ENCODE measurements around the gene PBX1.
"Not testable (repeated sequence)": the region's sequence is repeated elsewhere in the genome, so short reads cannot be mapped to it uniquely, and the experiment has no call there.

The PBX1 gene

DNA sequence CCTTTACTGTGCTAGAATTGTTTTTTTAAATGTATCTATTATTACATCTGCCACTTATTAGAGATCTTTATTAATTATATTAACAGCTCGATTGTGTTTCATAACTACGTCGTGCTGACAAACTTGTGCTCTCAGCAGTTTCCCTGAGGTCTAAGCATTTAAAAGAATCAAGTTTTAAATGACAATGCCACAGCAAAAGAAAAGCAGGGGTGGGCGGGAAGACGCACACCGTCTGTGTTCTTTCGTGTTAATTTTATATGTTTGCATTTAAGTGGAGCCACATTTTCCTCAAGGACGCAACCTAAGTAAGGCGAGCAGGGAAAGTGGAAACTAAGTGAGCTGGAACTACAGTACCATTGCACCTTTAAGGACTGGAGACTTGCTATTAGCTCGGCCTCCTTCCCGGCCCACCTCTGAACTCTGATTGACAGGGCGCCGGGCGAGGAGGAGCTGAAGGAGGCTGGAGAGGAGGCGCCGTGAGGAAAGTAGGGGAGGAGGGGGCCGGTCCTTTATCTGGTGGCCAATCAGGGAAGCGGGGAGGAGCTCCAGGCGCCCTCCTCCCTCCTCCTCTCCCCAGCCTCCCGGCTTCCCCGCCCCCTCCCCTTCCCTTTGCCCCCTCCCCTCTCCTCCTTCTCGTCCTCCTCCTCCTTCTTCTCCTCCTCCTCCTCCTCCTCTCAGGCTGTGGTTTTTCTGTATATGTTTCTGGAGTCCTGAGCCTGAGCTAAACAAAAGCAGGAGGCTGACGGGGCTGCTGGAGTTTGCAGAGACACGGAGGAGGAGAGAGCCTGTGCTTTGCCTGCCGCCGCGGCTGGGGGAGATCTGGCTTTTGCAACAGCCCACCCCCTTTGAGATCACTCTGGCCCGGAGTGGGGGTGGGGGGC lies at the start of gene PBX1:
TSS of gene PBX1 (plus strand) at position 724 of the 881 bp plus-strand sequence.
- peak; percentile 71 for DNase-seq

DNA sequence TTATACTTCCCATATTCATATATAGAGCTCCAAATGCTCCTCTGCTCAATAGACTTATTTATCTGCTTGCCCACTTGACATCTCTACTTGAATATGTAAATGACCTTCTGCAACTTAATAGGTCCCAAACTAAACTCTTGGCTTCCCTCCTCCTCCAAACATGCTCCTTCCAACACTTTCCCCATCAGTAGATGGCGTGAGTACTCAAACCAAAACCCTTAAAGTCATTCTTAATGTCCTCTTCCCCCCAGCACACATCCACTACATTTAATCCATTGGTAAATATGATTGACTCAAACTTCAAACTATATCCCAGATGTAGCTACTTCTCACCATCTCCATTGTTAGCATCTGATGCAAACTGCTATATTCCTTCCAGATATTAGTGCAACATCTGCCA lies 48.5 kb upstream of the PBX1 start:
- DNase-seq = no peak

DNA sequence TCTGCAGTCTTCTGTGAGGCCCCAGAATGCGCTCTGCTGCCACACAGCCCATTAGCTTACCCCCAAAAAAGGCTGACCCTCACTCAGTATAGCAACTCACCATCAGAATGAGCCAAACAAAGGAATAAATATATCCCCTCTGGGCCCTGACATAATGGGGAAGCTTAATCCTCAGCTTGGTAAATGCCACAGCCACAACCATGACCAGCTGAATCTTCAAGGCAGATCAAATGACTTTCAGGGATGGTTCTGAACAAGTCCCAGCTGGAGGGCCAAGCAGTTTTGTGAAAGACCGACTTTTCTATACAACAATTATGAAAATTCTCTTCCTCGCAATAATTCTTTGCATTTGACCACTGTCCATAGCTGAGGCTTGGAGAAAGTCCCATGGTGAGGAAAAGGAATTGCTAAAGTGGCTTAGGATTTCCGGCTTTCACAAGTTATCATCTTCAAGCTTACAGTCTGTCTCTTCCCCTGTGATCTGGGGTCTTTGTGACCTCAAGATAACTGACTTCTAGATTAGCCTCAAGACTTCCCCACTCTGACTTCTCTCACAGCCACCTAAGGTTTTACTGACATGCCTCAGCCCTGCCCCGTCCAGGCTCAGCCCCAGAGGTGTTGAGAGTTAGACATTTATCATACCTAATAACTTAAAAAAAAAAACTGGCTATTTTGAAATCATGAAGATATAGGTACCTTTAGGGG lies 47.8 kb upstream of the PBX1 start:
- DNase-seq = no peak

DNA sequence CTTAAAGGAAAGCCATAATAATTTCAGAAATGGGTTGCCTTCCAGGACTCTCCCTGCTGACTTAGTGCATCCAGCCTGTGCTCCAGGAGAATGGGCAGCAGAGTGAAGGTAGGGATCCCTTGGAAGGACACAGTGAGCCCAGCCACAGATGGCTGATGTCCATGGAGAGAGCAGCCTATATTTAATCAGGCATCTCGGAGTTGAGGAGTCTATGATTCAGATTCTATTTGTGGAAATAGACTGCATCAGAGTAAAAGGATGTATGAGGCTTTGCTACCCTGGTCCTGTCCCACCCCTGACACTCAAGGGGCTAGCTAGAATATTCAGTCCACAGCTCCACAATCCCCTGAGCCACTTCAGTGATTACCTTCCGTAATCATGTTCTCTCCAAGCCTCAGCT lies 43.8 kb upstream of the PBX1 start:
- DNase-seq = no peak

DNA sequence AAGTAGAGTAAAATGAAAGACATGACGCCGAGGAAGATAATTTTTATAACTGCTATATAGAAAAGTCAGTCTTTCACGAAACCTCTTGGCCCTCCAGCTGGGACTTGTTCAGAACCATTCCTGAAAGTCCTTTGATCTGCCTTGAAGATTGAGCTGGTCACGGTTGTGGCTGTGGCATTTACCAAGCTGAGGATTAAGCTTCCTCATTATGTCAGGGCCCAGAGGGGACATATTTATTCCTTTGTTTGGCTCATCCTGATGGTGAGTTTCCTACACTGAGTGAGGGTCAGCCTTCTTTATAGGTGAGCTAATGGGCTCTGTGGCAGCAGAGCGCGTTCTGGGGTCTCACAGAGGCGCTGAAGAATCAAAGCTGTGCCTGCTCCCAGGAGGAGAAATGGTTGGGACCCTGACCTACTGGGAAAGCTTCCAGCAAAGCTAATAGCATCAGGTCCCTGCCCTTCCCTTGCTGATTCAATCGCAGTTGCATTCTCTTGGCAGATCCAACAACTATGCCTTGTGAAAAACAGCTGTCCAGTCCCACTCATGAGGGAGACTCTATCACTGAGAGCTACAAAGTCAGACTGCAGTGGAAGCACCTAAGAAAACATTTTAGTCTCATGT lies 43.2 kb upstream of the PBX1 start:
- no peak for DNase-seq

DNA sequence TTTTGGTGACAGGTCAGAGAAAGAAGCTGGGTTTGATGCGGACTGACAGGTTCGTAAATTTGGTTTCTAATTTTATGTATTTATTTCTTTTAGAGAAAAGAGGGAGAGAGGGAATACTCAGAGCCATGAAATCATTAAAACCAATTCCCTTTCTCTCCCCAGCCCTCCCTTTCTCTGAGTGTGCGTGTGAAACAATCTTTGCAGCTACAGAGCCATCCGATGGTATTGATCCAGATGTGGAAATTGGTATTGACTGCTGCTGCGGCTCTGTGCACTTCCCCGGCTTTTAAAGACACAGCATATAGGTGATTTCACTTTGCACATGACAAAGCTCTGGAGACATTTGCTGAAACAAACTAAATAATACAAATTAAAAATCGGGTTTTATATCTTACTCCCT lies 42.4 kb upstream of the PBX1 start:
- DNase-seq = no peak

DNA sequence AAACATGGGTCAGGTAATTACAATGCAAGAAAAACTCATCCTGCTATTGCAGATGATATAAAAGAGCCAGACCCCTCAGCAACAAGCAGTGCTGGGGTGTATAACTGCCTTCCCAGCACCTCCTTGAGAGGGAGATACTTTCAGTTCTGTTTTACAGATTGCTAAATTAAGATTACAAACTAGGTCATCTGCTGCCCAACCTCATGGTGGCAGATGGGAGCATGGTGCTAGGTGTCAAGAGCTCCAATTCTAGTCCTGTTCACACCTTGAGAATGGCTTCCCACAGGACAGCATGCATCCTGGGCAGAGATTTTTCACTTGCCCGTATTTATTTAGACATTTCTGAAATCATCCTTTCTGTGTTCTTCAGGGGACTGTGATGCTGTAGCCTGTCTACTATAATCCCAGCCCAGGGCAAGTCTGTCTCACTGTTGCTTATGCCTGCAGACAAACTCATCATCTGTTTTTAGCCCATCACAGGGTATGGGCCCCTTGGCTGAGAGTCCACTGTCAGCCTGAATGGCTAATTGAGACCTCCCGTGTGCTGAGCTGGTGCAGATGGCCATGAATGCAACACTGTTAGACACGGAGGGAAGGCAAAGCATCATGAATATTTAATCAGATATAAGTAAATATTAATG lies 40.2 kb upstream of the PBX1 start:
- no peak for DNase-seq

DNA sequence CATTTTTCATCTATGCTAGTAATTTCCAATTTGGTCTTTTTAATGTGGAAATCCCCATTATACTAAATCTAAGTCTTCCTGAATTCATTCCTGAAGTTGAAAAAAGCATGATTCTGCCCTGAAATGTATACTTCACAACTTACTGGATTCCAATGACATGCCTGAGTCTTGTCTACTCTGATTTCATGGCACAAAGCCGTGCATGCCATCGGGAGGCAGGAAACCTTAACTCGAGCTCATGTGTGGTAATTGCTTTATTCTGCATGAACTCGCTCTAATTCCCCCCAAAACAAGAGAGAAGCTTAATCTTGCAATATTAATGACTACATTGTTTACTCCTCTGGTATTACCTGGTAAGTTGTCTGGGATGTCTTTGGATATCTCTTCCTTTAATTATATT lies 39.6 kb upstream of the PBX1 start:
- DNase-seq = no peak

DNA sequence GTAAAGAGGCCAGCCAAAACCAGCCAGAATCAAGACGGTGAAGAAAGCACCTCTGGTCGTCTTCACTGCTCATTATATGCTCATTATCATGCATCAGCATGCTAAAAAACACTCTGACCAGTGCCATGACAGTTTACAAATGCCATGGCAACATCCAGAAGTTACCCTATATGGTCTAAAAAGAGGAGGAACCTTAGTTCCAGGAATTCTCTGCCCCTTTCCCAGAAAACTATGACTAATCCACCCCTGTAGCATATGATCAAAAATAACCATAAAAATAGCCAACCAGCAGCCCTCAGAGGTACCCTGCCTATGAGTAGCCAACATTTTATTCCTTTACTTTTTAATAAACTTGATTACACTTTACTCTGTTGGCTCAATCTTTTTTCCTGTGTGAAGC lies 34.2 kb upstream of the PBX1 start:
- no peak for DNase-seq

DNA sequence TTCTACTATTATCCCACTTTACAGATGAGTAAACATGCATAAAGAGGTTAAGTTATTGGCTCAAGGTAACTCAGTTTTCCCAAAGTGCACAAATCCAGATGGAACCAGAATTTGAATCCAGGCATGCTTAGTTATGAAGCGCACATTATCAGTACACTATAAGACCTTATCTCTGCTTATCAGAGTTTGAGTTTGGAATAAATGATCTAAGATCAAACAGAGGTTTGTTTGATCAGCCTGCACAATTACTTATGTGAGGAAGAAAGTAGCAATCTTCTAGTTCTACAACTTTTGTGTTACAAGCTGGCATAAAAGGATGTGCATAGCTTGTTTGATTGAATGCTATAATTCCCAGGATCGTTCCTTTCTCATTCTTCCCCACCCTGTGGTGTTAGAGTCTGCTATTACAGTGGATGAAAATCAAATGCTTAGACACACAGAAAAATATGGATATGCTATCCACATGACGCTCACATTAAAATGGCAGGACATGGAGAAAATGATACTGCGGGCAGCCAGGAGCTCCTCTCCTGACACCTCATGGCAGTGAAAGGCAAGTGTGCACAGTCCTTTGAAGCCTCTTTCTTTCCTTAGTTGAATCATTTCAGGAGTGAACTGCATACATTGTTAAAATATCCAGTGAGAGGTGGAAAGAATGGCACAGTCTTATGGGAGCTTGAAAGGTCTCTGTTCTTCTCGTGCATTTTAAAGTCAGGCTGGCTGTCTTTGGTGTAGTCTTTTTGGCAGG lies 23.9 kb upstream of the PBX1 start:
- DNase-seq = no peak

DNA sequence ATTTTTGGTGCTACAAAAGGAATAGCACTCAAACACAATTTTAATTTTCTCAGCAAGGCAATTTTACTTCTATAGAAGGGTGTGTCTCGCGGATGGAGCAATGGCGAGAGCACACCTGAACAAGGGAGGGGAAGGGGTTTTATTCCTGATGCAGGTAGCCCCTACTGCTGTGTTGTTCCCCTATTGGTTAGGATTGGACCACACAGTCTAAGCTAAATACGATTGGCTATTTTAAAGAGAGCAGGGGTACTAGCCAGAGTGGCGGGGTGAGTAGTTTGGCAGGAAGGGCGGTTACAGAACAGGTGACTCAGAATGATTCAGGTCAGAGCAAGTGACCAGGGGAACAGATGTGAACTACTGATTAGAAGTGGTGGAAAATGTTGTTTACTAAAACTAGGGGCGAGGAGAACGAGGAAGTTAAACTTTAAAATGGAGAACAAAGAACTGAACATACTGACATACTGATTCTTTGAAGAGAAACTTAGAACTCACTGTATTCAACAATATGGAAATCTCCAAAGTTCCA lies 6.5 kb upstream of the PBX1 start:
- not testable (repeated sequence) for DNase-seq

DNA sequence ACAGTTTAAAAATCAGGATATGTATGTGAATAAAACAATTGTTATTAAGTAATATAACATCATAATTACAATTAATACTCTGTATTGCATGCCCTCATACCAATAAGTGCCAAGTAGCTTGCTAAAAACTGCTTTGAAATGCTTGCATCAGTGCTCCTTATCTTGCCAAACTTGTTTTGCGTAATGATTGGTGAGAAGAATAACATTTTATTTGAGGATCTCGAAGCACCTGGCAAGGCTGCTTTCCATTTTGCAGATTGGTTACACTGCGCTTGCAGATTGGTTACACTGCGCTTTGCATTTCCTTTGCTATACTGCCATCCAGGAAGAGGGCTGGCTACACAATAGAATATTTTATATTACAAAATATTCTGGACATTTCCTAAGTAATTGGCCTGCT lies 1.7 kb upstream of the PBX1 start:
- no peak for DNase-seq

DNA sequence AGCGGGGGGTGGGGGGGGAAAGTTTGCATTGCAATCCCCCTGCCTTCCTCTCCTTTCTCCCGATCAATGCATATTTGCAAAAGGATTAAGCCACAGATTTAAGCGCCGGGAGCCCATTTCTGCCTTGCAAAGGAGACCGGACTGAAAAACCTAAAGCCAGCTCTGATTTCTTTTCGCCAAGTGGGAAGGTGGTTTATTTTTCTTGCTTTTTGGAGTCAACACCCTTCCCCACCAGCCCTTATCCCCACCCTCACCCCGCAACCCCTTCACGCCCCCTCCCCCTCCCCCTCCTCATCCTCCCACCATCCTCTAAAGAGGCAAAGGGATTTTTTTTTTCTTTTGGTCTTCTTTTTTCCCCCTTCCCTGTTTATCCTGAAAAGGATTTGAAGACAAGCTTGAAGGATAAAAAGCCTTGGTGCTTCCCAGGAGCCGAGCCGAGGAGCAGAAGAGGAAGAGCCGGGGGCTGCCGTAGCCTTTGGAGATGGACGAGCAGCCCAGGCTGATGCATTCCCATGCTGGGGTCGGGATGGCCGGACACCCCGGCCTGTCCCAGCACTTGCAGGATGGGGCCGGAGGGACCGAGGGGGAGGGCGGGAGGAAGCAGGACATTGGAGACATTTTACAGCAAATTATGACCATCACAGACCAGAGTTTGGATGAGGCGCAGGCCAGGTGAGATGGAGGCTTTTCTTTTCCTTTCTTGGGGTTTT lies 513 bp downstream of the PBX1 start:
- DNase-seq = no peak

DNA sequence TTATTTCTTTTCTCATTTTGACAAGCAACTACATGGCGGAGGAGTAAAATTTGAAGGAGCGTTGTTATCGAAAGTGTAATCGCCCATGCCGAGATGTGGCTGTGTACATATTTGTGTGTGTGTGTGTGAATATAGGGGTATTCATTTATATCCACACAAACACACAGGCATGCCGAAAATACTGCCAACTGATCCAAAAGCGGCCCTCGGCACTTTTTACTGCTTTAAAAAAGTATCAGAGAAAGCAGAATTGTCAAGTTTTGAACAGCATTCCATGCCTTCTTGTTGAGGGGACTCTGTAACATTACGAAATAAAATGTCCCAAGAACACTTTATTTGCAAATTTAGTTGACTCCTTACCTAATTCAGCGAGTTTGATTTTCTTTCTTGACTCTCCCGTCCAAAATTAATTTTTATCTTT lies 1.1 kb downstream of the PBX1 start:
- DNase-seq = no peak

DNA sequence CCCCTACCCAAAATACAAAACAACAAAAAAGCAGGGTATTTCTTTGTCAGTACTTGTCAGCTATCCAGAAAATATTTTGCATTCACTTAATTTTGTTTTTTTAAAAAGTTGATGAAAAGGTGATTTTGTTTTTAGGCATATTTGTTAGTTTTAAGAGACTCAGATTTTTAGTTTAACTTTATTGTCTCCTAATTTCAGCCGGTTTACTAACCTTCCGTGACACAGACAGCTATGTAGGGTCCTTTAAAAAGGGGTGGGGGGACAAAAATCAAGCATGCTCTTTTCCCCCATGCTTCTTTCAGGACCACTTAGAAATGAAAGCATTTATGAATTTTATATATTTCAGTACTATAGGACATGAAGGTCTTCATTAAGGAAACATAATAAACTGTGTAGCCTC lies 1.6 kb downstream of the PBX1 start:
- no peak for DNase-seq

DNA sequence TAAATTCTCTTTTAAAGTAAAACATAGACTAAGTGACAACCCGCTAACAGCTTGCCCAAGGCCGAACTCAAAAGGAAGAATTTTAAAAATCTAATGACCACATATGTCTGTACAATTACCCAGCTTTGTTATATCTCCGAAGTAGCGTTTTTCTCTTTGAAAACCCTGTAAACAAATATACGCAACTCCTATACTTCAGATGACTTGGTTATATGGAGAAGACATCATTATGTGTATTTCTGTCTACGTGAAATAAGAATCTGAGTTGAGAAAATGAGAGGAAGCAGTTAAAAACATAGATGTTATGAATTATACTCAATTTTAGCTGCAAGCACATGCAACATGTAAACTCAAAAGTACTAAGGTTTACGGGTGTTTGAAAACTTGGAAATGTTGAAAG lies 2.0 kb downstream of the PBX1 start:
- no peak for DNase-seq

DNA sequence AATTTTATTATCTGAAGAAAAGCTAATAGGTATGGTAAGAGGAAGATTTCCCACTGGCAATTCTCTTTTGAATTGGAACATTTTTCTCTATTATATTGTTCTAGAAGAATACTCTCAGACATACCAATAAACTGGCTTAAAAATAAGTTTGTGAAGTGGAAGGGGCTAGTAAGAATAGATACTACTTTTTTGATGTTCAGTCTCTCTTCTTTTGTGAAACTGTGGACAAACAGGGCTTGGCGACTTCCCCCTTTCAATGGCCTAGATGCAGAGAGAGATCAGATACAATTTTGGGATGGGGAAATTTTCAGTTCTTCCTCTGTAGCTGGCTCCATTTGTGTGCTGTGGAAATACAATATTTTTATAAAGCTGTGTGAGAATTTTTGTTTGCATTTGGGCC lies 2.5 kb downstream of the PBX1 start:
- no peak for DNase-seq

DNA sequence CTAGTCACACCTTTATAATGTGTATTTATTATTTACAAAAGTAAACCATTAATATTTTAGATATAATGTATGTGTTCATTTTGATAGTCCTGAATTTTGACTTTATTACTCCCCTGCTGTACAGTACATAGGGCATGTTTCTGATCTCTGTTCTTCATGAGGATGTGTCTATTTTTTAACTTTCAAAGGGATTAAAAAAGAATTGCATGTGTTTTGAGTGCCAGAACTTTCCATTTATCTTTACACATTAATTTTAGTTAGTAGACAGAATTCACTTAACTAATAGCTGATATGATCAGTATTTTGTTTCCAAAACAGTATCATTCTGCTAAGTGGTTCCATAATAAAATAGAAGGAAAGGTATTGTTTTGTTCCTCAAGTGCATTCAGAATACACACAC lies 3.1 kb downstream of the PBX1 start:
- no peak for DNase-seq

DNA sequence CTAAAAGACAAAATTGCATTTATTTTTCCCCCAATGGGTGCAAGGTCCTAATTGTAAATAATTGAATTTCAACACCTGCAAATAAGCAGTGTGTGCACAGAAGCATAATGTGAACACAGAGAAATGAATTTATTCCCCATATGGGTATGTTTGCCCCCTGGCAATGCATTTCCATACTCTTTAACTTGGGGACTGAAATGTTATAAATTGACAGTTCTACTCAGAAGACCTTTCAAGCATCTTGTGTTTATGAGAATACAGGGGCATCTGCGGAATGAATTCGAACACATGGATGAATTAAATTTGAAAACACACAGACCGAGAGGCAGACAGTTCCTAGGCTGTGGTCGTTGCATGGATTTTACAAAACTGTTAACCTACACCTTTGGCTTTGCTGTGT lies 3.5 kb downstream of the PBX1 start:
- no peak for DNase-seq

DNA sequence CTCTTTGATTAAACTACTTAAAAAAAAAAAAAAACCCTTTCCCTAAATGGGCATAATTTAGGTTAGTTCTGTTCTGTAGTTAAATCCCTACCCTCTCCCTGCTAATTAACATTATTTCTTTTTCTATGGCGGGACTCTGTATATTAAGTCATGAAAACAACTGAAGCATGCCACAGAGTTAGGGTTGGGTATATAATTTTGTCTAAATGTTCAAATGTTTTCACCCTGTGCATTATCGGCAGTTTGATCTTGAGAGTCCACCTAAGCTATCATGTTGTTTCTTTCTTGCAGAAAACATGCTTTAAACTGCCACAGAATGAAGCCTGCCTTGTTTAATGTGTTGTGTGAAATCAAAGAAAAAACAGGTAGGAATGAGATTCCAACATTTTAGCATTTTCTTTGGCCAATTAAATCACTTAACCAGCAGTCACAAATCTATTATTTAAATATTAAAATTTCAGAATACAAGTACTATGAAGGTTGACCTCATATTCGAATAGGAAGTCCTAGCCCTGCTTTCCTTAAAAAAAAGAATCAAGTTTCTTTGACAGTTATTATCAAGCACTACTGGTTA lies 4.0 kb downstream of the PBX1 start:
- no peak for DNase-seq

DNA sequence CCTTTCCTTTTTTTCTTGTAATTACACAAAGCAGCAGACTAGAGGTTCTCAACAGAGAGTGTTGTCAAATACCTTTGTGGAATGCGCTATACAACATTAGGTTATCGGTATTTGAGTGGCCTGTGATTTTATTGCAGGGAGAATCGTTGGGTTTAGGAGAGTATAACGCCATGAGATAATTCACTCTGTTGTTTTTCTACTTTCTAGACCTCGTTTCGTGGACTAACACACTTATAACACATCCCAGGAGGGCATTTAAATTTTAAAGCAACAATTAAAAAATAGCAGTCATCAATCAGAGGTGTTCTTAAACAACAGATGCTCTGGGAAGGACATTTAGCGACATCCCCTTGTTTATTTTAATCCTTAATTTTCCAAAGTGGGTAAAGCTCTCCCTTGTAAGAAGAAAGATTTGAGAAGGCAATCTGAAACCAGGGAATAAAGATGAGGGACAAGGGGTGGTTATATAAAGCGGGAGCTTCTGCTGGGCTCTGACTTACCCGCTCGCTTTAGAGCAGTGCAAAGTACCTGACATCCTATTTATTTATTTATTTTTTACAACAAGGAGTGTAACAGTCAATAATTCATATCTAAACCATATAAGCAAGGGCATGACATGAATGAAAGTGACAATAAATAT lies 4.9 kb downstream of the PBX1 start:
- no peak for DNase-seq

All from activated CD8-positive, alpha-beta memory T cell treated with anti-CD3 and anti-CD28 coated beads, Interleukin-2, amount 50 U/mL, for 4 hours (primary cell).